Fibroblast of peridontal ligament (primary cell): ENCODE measurements around the gene BCAS4.

Experiments used
- DNase-seq: peaks from one replicate; pipeline ENCODE4 v3.0.0-alpha.2; 2010; ENCODE audit errors: extremely low read depth

Gene BCAS4

DNA sequence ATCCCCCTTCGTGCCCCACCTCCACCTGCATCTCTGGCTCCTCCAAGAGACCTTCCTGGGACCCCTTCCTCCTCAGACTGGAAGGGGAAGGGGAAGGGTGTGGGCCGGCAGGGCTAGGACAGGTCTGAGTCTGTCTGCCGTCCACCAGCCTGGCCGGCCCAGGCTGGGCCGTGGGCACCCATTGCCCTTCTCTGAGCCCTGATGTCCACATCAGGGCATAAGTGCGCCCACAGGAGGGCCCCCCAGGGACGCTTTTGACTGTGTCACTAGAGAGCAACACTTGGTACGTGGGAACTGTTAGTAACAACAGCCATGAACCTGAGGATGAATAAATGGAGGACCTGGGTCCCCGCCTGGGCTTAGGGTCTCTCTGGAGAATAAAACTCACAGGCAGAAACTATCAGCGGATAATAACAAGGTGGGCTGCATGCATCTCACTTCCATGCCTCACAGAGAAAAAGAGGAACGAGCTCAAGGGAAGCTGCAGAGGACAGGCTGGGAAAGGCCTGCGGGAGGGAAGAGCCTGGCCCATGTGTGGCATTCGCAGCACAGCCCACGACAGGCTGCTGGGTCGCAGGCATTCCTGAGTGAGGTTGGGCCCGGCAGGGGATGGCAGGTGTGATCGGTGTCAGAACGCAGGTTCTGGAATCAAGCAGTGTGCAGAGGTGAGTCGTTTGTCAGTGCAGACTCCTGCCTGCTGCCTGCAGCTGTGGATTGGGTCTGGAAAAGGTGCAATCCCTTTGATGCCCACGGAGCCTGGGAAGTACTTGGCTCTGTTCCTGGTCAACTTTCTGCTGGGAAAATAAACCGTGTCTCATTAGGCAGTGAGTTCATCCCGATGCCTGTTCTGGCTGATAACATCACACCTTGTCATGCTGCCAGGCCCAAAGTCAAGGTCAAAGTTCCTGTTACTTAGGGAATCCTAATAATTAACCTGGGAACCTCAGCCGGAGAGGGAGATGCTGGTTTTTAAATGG lies 60.9 kb downstream of the BCAS4 start:
- no peak for DNase-seq

DNA sequence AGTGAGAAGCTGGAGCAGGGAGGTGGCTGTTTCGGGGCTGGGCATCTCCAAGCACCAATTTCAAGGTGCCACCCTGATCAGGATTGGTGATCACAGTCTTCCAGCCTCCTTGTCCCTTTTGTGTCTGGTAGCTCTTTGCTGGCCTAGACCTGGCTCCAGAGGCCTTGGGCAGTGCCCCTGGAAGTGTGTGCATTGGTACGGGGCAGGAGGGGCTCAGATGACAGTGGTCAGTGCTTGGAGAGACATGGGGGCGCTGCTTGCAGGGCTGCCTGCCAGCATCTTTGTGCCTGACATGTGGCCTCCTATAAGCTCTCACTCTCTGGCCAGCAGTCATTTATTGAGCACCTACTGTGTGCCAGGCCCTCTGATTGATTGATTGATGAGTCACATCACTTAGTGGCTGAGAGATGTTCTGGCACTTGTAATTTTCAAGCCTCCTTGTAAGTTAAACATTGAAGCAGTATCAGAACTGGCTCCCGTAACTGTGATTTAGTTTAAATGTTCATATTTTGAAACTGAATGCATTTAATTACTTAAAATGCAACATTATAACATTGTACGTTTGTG lies 61.7 kb downstream of the BCAS4 start:
- DNase-seq = no peak

DNA sequence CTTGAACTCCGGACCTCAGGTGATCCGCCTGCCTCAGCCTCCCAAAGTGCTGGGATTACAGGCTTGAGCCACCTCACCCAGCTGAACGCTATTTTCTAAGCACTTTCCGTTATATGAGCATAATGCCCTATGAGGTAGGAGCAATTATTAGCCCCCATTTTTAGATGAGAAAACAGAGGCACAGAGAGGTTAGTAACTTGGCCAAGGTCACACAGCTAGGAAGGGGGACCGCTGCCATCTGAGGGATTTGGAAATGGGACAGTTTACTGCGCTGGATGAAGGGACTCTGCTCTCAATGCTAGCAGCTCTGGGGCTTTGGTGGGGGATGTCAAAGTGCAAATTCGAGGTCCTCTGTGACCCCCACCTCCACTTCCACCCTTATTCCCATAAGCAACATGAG lies 62.5 kb downstream of the BCAS4 start:
- DNase-seq = no peak

DNA sequence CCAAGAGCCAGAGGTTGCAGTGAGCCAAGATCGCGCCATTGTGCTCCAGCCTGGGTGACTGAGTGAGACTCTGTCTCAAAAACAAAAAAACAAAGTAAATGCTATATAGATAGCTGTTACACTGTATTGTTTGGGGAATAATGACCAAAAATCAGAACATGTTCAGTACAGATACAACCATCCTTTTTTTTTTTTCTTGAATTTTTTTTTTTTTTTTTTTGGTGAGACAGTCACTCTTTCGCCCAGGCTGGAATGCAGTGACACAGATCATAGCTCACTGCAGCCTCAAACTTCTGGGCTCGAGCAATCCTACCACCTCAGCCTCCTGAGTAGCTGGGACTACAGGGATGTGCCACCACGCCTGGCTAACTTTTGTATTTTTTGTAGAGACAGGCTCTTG lies 63.7 kb downstream of the BCAS4 start:
- no peak for DNase-seq

- DNase-seq = no peak
Measured at GRCh38 chr20:50859161-50859560, 64.3 kb downstream of the BCAS4 start.

- no peak for DNase-seq
Measured at GRCh38 chr20:50861012-50861411, 66.2 kb downstream of the BCAS4 start.

- DNase-seq = no peak
Measured at GRCh38 chr20:50862546-50862945, 67.7 kb downstream of the BCAS4 start.

- DNase-seq = no peak
Measured at GRCh38 chr20:50865114-50865513, 70.3 kb downstream of the BCAS4 start.

DNA sequence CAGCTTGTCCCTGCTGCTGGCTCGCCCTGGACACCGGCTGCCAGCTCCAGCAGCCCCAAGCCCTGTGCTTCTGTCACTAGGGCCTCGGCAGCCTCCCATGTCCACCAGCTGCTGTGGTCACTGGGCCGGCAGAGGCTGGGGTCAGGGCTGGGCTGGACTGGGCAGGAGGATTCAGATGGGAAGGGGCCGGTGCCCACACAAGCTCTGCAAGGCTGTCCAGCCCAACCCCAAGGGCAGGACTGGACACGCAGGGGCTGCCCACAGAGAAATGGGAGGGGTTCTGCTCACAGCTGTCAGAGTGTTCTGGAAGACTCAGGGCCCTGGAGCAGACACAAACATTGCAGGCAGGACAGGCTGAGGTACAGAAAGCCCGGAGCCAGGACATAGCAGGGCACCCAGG lies 70.7 kb downstream of the BCAS4 start:
- no peak for DNase-seq

DNA sequence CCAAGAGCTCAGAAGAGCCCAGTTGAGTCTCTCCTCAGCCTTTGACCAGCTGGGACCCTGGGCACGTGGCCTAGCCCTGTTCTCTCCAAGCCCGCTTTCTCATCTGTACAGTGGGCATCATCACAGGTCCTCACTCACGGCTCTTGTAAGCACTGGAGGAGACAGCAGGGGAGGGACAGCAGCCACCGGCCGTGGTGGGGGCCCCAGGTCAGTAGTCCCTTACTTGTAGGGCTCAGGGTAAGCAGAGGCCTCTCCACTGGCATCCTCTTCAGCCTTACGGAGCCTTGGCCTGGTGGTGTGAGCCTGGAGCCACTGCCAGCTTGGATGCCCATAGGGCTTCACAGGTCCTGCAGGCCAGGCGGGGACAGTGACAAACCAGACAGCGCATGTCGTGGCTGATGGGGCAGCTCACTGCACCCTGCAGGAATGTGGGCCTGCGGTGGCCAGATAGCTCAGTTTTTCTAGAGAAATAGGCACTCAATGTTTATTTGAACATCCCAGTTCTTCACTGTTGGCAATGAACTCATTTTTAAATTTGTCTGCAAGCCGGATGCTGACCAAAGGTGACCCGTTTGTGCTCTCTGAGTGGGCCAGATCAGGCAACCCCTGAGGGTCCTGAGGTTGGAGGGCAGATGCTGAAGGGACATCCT lies 71.3 kb downstream of the BCAS4 start:
- DNase-seq = no peak

DNA sequence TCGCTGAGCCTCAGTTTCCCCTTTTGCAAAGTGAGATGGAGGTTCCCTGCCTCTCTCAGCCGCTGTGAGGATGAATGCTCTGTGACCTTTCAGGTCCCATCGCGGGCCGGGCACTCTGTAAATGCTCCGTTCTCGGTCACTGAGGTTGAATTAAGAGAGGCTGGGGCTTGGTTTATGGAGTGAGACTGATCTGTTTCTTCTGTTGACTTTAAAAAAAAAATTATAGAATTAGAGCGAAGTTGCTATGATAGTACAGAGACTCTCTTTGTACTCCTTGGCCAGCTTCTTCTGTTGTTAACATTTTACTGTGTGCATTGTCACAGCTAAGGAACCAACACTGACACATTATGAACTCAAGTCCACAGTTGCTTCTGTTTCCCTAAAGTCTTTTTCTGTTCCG lies 72.0 kb downstream of the BCAS4 start:
- DNase-seq = no peak

DNA sequence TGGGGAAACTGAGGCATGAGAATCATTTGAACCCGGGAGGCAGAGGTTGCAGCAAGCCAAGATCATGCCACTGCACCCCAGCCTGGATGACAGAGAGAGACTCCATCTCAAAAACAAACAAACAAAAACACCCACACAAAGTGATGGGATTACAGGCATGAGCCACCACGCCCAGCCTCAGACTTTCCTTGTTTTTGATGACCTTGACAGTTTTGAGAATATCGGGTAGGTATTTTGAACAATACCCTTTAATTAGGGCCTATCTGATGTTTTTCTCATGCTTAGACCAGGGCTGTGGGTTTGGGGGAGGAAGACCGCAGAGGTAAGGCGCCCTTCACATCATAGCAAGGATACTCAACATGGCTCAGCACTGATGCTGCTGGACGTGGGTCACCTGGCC lies 72.9 kb downstream of the BCAS4 start:
- no peak for DNase-seq

GRCh38 chr20:50868509-50869495 lies 73.9 kb downstream of the BCAS4 start:
- DNase-seq = no peak

GRCh38 chr20:50870561-50871161 lies 75.8 kb downstream of the BCAS4 start:
- no peak for DNase-seq

DNA sequence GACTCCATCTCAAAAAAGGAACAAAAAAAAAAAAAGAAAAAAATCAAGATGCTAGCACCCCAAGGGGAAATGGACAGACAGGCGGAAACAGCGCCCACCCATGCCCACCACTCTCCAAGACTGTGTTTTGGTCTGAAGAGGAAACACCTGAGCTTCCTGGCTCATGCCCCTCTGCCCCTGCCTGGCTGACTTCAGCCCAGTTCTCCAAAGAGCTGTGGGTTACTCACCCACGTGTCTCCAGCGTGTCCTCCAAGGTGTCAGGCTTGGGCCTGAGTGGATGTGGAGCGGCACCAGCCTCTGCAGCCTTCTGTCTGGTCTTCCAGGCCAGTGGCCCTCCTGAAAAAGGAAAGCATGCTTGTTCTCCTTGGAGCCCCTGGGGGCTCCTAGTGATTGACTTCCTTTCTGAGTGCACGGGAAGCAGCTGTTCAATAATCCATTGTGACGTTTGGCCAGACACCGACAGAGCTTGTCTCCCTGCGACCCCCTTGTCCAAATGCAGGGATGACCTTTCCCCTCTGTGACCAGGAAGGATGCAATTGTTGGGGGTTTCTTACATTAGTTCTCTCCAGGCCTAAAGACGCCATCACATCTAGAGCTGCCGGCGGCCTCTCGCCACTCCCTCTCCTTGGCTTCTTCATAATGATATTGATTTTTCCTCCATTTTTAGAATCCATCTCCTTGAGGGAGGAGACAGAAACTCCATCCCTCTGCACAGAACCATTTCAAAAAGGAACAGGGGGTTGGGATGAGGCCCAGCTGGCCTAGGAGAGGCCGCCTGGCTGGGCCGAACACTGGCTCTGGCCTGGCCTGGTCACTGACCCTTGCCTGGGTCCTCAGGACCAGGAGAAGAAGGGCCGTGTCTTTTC lies 77.9 kb downstream of the BCAS4 start:
- DNase-seq = no peak

GRCh38 chr20:50873585-50873984 lies 78.7 kb downstream of the BCAS4 start:
- DNase-seq = no peak

- no peak for DNase-seq
Measured at GRCh38 chr20:50874111-50874757, 79.4 kb downstream of the BCAS4 start.

DNA sequence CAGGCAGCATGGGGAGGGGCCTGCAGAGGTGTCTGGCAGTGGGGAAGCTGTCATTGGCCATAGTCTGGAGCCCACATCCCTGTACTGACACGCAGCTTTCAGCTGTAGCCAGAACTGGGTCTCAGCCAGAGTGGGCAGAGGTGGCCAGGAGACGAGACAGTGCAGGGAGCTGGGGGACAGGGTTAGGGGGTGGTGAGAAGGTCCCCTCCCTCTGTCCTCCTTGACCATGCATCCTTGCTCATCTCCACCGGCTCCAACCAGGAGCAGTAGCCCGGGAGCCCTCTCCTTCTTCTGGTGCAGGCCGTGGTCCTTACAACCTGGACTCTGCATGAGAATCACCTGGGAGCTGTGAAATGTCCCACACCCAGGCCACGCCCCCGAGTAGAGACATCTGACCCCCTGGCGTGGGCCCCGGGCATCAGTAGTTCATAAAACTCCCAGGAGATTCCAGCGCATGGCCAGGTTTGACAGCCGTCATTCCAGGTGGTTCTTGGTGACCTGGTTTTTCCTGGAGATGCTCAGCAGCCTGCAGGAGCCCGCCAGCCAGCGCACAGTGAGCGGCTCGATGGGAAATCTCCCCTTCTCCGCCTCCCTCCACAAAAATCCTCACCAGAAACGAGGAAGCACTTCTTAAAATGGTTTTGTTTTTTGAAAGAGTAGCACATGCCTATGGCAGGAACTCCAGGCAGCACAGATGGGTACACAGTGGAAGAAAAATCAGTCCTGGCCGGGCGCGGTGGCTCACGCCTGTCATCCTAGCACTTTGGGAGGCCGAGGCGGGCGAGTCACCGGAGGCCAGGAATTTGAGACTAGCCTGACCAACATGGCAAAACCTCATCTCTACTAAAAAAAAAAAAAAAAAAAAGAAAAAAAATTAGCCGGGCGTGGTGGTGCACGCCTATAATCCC lies 80.2 kb downstream of the BCAS4 start:
- no peak for DNase-seq
